HG02852 (cell line): ENCODE measurements around the gene PRR7.

Experiments
- ATAC-seq: cut with Tn5 transposase; IDR thresholded peaks from one replicate; pipeline ENCODE4 v1.9.1; 2021; ENCODE audit warnings: mild to moderate bottlenecking, moderate library complexity; ENCODE audit not compliant: unreplicated experiment

Gene PRR7

DNA sequence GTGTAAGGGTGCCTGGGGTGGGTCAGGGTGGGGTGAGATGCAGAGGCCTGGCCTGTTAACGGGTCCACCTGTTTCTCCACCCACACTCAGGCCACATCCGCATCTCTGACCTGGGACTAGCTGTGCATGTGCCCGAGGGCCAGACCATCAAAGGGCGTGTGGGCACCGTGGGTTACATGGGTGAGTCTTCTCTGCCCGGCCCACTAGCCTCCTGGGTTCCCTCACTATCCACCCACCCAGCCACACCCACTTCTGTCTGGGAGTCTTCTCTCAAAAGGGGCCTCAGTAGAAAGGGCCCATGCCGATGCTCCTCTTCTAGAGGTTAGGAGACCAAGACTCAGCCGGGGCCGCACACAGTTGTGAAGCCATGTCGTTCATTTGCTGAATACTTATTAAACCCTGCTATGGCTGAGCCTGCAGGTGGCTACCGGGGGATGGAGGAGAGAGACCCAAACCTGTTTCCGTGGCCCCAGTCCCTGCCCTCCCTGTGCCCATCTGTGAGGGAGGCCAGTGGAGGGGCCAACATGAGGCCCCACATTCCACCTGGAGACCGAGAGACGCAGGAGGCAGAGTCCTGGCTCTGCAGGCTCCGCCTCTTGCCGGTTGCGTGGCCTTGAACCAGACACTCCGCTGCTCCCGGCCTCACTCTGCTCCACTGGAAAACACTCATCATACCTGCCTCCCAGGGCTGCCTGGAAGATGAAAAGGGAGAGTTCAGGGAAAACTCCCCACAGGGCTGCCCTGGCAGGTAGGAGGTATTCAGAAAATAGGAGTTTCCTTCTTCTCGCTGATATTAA, 11.5 kb upstream of the PRR7 start:
- no peak for ATAC-seq

- ATAC-seq: no peak
Measured at GRCh38 chr5:177435847-177436536, 10.6 kb upstream of the PRR7 start.

GRCh38 chr5:177437623-177438022, 9.0 kb upstream of the PRR7 start:
- no peak for ATAC-seq

- no peak for ATAC-seq
Measured at GRCh38 chr5:177438468-177438867, 8.1 kb upstream of the PRR7 start.

GRCh38 chr5:177439518-177440053, 7.0 kb upstream of the PRR7 start:
- ATAC-seq: no peak

GRCh38 chr5:177440211-177440989, 6.2 kb upstream of the PRR7 start:
- no peak for ATAC-seq

DNA sequence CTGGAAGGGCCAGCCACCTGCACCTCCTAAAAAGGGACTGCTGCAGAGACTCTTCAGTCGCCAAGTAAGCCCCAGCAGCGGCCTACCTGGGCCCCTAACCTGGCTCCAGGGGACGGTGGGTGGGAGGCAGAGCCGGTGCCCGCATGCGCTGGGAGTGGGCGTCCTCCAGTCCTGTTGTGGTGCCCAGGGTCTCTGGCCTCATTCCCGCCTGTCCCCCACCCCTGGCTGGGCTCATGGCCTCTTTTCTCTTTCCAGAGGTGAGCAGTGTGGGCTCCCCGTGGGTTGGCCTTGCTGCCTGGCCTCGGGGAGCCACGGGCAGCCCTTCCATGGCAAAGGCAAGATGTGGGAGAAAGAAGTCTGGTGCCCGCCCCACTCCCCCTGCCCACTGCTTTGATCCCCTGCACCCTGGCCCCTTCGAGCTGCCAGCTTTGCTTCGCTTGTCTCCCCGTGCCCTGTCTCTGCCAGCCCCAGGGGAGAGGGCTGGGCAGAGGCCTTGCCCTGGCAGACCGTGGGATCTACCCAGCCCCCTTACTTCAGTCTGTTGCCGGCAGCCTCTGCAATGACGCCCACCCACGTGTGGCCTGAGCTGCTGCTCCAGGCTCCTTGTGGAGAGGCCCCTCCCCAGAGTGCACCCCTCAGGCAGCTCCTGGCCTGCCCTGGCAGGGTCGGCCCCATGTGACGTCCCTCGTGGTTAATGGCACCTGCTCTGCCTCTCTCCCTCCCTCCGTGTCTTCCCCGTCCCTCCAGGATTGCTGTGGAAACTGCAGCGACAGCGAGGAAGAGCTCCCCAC, 5.4 kb upstream of the PRR7 start:
- ATAC-seq: no peak

- no peak for ATAC-seq
Measured at GRCh38 chr5:177442066-177442826, 4.4 kb upstream of the PRR7 start.

DNA sequence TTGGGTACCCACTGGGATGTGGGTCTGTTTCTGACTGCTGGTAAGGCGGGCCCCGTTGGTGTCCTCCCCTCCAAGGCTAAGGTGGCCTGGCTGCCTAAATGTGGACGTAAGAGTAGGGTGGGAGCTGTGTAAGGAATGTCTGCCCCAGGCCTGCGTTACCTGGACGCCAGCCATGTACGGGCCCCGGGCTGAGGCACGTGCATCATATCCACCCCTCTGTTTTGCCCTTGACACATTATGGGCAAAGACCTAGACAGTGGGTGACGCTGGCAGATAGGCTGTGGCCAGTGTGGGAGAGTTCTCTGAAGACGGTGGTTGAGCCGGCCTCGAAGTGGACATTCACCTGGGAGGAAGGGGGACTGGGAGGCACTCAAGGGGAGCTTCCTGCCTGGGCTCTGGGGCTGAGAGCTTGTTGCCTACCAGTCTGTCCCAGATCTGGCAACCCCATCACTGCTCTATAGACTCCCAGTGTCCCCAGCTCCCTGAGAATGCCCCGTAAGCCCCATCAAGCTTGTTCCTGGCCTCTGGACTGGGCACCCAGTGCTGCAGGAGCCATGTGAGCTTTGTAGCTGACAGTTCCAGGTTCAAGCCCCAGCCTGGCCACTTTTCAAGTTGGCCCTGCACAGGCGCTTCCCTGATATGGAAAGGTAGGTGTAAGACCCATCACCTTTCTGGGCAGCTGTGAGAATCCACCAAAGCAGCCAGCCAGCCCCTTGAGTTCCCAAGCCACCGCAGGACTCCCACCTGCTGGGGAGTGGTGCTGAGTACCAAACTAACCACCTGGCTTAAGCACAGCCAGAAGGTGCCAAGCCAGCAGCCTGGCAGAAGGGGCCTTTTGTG, 3.2 kb upstream of the PRR7 start:
- no peak for ATAC-seq

- ATAC-seq: no peak
Measured at GRCh38 chr5:177444106-177445051, 2.2 kb upstream of the PRR7 start.

DNA sequence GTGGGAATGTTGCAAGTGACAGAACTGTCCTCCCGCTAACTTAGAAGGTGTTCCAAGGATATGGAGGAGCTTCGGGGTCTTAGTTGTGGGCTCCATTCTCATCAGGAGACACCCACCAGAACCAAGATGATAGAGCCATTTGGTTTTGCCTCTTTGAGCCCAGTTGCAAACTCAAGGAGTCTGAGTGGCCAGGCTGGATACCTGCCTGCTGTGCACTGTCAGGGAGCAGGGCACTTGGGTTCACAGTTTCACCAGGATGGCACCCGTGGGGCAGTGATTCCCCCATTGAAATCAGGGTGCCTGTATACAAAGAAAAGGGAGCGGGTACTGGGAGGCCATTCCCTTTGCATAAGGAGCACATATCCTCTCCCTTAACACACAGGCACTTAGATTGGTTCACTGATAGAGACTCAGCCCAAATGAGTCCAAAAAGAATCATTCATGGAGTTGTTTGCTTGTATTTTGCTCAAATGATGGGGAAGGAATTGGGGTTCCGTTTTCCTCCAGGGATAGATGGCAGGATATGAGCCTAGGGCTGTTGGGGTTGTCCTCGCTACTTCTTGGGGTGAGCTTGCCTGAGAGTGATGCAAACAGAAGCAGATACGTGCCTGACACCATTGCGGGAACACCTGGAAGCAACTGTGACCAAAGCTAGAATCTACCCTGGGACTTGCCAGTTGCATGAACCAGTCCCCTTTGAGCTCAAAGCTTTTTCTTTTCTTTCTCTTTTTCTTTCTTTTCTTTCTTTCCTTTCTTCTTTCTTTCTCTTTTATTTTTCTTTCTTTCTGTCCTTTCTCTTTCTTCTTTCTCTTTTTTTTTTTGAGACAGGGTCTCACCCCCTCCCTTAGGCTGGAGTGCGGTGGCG, 1.3 kb upstream of the PRR7 start:
- ATAC-seq: no peak

GRCh38 chr5:177445917-177446199, 756 bp upstream of the PRR7 start:
- ATAC-seq: no peak

DNA sequence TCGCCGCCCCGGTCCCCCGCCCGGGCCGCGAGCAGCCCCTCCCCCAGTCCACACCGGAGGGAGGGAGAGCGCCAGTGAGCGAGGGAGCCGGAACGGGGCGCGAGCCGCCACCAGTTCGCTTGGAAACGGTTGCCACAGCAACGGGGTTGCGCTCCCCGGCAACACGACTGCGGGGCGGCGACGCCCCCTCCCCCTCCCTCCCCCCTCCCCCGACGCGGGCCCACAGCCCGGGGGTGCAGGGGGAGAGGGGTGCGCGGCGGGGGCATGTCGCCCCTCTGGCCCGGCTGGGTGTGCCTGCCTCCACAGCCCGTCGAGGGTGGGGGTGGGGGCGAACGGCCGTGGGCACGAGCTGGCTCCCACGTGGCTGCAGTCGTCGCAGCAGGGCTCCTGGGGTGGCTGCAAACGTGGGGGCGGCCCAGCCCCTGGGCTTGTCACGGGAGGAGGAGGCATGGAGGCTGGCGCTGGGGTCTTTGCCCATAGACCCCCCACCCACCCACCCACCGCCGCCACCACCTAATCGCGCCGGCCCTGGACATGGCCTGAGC, 524 bp downstream of the PRR7 start:
- ATAC-seq: peak; percentile 35

- no peak for ATAC-seq
Measured at GRCh38 chr5:177447611-177448243, 1.1 kb downstream of the PRR7 start.

DNA sequence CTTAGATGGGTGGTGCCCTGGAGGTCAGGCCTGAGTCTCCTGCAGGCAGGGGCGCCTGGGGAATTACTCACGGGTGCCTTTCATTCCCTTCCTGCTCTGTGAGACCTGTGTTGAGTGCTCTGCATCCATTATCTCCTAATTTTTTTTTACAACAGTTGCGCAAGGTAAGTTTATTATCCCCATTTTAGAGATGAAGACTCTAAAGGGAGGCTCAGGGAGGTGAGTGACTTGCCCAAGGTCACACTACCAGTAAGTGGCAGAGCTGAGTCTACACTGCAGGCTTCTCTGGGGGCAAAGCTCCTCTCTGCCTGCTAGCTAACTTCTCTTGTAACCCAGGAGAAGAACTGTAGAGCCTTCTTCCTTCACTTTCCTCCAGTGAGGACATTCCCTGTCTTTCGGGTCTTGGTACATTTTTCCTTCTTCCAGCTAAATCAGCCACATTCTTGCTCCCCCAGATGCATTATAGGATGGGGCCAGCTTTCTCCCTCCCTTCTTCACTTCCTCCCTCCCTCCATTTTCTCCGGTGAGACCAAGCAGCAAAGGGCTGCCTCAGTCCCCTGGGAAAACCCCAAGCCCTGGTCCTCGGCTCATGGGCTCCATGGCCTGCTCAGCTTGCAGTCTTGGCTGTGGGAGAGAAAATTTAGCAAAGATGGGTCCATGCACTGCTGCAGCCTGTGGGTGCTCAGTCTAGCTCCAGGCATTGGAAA, 1.8 kb downstream of the PRR7 start:
- no peak for ATAC-seq
